ENCODE measurements around the gene RASD2.

- no peak for TF ChIP-seq POLR2A (IDR thresholded peaks at IDR 0.05)
- TF ChIP-seq, protein P1, sequence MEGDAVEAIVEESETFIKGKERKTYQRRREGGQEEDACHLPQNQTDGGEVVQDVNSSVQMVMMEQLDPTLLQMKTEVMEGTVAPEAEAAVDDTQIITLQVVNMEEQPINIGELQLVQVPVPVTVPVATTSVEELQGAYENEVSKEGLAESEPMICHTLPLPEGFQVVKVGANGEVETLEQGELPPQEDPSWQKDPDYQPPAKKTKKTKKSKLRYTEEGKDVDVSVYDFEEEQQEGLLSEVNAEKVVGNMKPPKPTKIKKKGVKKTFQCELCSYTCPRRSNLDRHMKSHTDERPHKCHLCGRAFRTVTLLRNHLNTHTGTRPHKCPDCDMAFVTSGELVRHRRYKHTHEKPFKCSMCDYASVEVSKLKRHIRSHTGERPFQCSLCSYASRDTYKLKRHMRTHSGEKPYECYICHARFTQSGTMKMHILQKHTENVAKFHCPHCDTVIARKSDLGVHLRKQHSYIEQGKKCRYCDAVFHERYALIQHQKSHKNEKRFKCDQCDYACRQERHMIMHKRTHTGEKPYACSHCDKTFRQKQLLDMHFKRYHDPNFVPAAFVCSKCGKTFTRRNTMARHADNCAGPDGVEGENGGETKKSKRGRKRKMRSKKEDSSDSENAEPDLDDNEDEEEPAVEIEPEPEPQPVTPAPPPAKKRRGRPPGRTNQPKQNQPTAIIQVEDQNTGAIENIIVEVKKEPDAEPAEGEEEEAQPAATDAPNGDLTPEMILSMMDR (IDR thresholded peaks at IDR 0.05), result no peak
These were observed 14.8 kb upstream of the RASD2 start for GRCh38 chr22:35525687-35526332.

Measured in vagina (tissue), 2 donors.